Calu3 (cell line): ENCODE measurements around the gene TGFA. TPM values are rescaled to one million over a fixed set of nuclear protein-coding genes. Genes with fewer than 3 reads are reported as not detected.

ENCODE experiments used
- BruUV-seq: library from RNA; stranded (reverse); fragments of 400-500 nt; replicated peaks from 2 replicates; lab custom pipeline; 2021; lab: Mats Ljungman, UMichigan
- CTCF ChIA-PET: fragments of 300-600 bp; sonication (Branson Sonifier 250); formaldehyde crosslinking; loops from one replicate; lab custom pipeline; 2022; ENCODE audit warnings: antibody characterized with exemption; lab: Charles Lee
- DNase-seq: peaks from one replicate; pipeline ENCODE4 v3.0.0; 2022
- H3K27ac Mint-ChIP-seq: one replicate; pipeline ENCODE4 v1.8.0; 2022; ENCODE audit warnings: mixed read lengths; ENCODE audit not compliant: unreplicated experiment
- H3K27me3 Mint-ChIP-seq: one replicate; pipeline ENCODE4 v1.8.0; 2022; ENCODE audit warnings: mixed read lengths; ENCODE audit not compliant: unreplicated experiment
- H3K36me3 Mint-ChIP-seq: one replicate; pipeline ENCODE4 v1.8.0; 2022; ENCODE audit warnings: mild to moderate bottlenecking, moderate library complexity, mixed read lengths; ENCODE audit not compliant: insufficient read depth, unreplicated experiment
- H3K4me1 Mint-ChIP-seq: one replicate; pipeline ENCODE4 v1.8.0; 2022; ENCODE audit warnings: mild to moderate bottlenecking, low read depth, mixed read lengths; ENCODE audit not compliant: unreplicated experiment
- H3K4me3 Mint-ChIP-seq: one replicate; pipeline ENCODE4 v1.8.0; 2022; ENCODE audit warnings: mild to moderate bottlenecking, low read depth, moderate library complexity, mixed read lengths; ENCODE audit not compliant: unreplicated experiment
- H3K9me3 Mint-ChIP-seq: one replicate; pipeline ENCODE4 v1.8.0; 2022; ENCODE audit warnings: low read depth, mixed read lengths; ENCODE audit not compliant: unreplicated experiment
- intact Hi-C: fragments of 100-400 bp; cut with micrococcal nuclease; formaldehyde crosslinking; loops from one replicate; pipeline ENCODE4 v1.10.0; 2022; ENCODE audit not compliant: unreplicated experiment
- total RNA-seq: library from RNA; stranded (reverse); gene quantifications from 2 replicates; pipeline ENCODE4 v1.2.3, GENCODE V29; 2022
- TF ChIP-seq, protein P1 (sequence below): fragments of 200-600 bp; IDR thresholded peaks from one replicate; pipeline ENCODE4 v1.8.0; 2022; ENCODE audit warnings: antibody characterized with exemption; ENCODE audit not compliant: unreplicated experiment

Gene TGFA
- total RNA-seq, 1 experiment from 2014 or later: 80.0 TPM

DNA sequence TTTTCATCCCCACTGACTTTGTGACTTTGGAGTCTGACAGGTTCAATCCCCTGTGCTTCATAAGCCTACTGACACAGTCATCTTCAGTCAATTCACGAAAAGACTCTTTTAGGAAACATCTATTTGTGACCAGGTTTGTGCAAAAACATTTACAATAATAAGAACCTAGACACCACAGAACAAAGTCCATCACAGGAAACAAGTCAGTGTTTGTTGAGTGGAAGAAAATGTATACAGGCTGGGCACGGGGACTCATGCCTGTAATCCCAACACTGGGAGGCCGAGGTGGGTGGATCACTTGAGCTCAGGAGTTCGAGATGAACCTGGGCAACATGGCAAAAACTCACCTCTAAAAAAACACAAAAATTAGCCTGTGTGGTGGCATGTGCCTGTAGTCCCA, 49.7 kb downstream of the TGFA start:
- intact Hi-C loops: no loop called here

DNA sequence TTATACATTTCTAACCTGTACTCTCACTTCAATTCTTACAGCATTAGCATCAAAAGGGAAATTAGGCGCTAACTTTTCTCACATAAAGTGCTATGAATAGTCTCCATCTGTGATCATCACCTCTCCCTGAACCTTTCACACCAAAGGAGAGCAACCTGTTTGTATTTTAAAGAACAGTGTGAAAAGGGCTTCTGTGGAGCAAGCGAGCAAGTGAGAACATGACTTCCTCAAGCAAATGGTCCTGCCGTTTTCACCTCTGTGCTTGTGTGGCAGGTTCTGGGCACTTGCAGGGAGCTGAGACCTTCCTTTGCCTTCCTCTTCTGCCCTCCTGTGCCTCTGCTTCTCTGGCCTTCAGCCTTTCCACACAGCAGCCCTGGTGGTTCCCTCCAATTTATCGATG, 51.9 kb downstream of the TGFA start:
- Mint-ChIP-seq H3K9me3 (no peaks in the 10 kb centered on the region), H3K27ac (no peak overlapping the region), H3K4me3 (no peak overlapping the region), H3K4me1 (peaks cover 23% of the 10 kb centered on the region), H3K36me3 (peaks cover 26% of the 10 kb centered on the region), H3K27me3 (no peaks in the 10 kb centered on the region)
- CTCF ChIA-PET: interaction anchor here (0.5 to 1.3 kb wide), 2 partner anchors 61 to 208 kb away, joined by 3 read pairs; no protein-coding TSS in a partner anchor
- intact Hi-C loops: no loop called here
- BruUV-seq: no TSS peak
- TF ChIP-seq, protein P1, sequence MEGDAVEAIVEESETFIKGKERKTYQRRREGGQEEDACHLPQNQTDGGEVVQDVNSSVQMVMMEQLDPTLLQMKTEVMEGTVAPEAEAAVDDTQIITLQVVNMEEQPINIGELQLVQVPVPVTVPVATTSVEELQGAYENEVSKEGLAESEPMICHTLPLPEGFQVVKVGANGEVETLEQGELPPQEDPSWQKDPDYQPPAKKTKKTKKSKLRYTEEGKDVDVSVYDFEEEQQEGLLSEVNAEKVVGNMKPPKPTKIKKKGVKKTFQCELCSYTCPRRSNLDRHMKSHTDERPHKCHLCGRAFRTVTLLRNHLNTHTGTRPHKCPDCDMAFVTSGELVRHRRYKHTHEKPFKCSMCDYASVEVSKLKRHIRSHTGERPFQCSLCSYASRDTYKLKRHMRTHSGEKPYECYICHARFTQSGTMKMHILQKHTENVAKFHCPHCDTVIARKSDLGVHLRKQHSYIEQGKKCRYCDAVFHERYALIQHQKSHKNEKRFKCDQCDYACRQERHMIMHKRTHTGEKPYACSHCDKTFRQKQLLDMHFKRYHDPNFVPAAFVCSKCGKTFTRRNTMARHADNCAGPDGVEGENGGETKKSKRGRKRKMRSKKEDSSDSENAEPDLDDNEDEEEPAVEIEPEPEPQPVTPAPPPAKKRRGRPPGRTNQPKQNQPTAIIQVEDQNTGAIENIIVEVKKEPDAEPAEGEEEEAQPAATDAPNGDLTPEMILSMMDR: no peak
- no peak for DNase-seq

More for the DNA sequence above, 49.7 kb downstream of the TGFA start:
- Mint-ChIP-seq H3K36me3 (peaks cover 27% of the 10 kb centered on the region), H3K9me3 (no peaks in the 10 kb centered on the region), H3K27me3 (no peaks in the 10 kb centered on the region), H3K27ac (no peak overlapping the region), H3K4me1 (peaks cover 24% of the 10 kb centered on the region), H3K4me3 (no peak overlapping the region)
- TF ChIP-seq, protein P1: no peak
- no TSS peak for BruUV-seq
- DNase-seq: no peak
- CTCF ChIA-PET: interaction anchor here (0.6 to 0.7 kb wide), 2 partner anchors 9 to 167 kb away, joined by 3 read pairs; no protein-coding TSS in a partner anchor

DNA sequence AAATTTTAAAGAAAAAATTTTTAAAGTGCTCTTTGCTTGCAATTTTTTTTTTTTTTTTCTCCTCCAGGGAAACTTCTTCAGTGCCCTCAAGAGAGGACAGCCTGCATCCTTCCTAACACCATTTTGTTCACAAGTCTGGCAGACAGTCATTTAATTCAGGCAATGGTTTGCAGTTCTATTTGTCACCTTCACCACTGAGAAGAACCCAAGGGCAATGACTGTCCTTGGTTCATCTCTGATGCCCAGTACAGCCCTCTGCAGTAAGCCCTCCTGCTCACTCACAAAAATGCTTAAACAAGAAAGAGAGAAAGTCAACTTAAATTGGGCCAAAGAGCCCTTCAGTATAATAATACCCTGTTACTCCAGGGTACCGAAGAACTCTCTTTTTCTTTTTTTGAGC, 52.4 kb downstream of the TGFA start:
- BruUV-seq: no TSS peak
- no peaks in the 10 kb centered on the region for H3K9me3 Mint-ChIP-seq
- intact Hi-C loops: no loop called here
- H3K27me3 Mint-ChIP-seq: no peaks in the 10 kb centered on the region
- DNase-seq: no peak
- TF ChIP-seq, protein P1: no peak
- H3K4me3 Mint-ChIP-seq: no peak overlapping the region
- peaks cover 27% of the 10 kb centered on the region for H3K4me1 Mint-ChIP-seq
- no peak overlapping the region for H3K27ac Mint-ChIP-seq
- CTCF ChIA-PET: interaction anchor here (0.5 to 1.2 kb wide), 2 partner anchors 60 to 116 kb away, joined by 3 to 4 read pairs; no protein-coding TSS in a partner anchor
- peaks cover 25% of the 10 kb centered on the region for H3K36me3 Mint-ChIP-seq

DNA sequence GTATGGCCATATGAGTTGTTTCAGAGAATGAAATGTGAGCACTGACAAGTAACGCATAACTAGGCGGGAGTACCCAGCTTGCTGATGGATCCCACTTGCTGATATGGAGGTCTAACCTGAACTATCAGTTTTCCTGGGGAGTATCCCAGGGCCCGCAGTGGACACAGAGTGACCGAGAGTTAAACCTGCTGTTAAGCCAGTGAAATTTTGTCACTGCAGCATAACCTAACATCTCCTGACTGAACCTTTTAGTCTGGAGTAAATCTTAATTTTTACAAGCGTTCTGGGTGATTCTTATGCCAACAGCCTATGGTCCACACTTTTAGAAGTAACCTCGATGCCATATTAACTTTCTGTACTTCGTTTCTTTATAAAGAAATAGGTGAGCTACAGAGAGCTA, 54.4 kb downstream of the TGFA start:
- no peak for DNase-seq
- CTCF ChIA-PET: no interaction called here
- intact Hi-C loops: loop anchor here (10.0 kb wide), 1 partner anchor 154 kb away; no protein-coding TSS in a partner anchor
- TF ChIP-seq, protein P1: no peak
- no TSS peak for BruUV-seq
- Mint-ChIP-seq H3K4me1 (peaks cover 31% of the 10 kb centered on the region), H3K36me3 (peaks cover 14% of the 10 kb centered on the region), H3K27ac (no peak overlapping the region), H3K27me3 (no peaks in the 10 kb centered on the region), H3K9me3 (no peaks in the 10 kb centered on the region), H3K4me3 (no peak overlapping the region)
